Dedifferentiated amniotic fluid mesenchymal stem cell (primary cell): Measurements from ENCODE around the gene AHNAK2.
A peak's percentile ranks its signal among the peaks of the same experiment; 100 is the strongest.
"Not testable (repeated sequence)": the region's sequence is repeated elsewhere in the genome, so short reads cannot be mapped to it uniquely, and the experiment has no call there.

Experiments
- DNase-seq: peaks from one replicate; pipeline ENCODE4 v3.0.0-alpha.2; 2016; ENCODE audit errors: extremely low spot score

AHNAK2 gene

GRCh38 chr14:104977681-104978653 is at the start of gene AHNAK2:
Gene AHNAK2, minus strand, starts transcription at chr14:104978374. Its CDS starts 137 bp downstream, at chr14:104978237.
- DNase-seq, result peak; percentile 32

- not testable (repeated sequence) for DNase-seq
Measured at GRCh38 chr14:105027718-105028117, 49.5 kb upstream of the AHNAK2 start.

- DNase-seq, result no peak
Measured at GRCh38 chr14:105026802-105027563, 48.8 kb upstream of the AHNAK2 start.

- no peak for DNase-seq
Measured at GRCh38 chr14:105026033-105026785, 48.0 kb upstream of the AHNAK2 start.

- no peak for DNase-seq
Measured at GRCh38 chr14:105025429-105025828, 47.3 kb upstream of the AHNAK2 start.

- DNase-seq, result no peak
Measured at GRCh38 chr14:105023791-105024480, 45.8 kb upstream of the AHNAK2 start.

GRCh38 chr14:105023144-105023543 is 45.0 kb upstream of the AHNAK2 start:
- DNase-seq, result no peak

- DNase-seq, result no peak
Measured at GRCh38 chr14:105022276-105022670, 44.1 kb upstream of the AHNAK2 start.

GRCh38 chr14:105021656-105022275 is 43.6 kb upstream of the AHNAK2 start:
- DNase-seq, result no peak

- DNase-seq, result peak; percentile 96
Measured at GRCh38 chr14:105020815-105021655, 42.9 kb upstream of the AHNAK2 start, which contains the start of gene CDCA4. Gene CDCA4, minus strand, starts transcription at chr14:105021083. Its CDS starts 9,154 bp downstream, at chr14:105011929.

- no peak for DNase-seq
Measured at GRCh38 chr14:105019861-105020814, 42.0 kb upstream of the AHNAK2 start.

GRCh38 chr14:105018414-105018813 is 40.2 kb upstream of the AHNAK2 start:
- DNase-seq, result no peak

GRCh38 chr14:105015905-105016304 is 37.7 kb upstream of the AHNAK2 start:
- DNase-seq, result no peak

GRCh38 chr14:105015242-105015641 is 37.1 kb upstream of the AHNAK2 start:
- DNase-seq, result no peak

- no peak for DNase-seq
Measured at GRCh38 chr14:105014631-105015030, 36.5 kb upstream of the AHNAK2 start.

GRCh38 chr14:105014032-105014431 is 35.9 kb upstream of the AHNAK2 start:
- no peak for DNase-seq

GRCh38 chr14:105013150-105013785 is 35.1 kb upstream of the AHNAK2 start:
- no peak for DNase-seq
